Kidney (tissue), 14 donors: ENCODE results near the gene FSD1L. TPM values are rescaled to one million over a fixed set of nuclear protein-coding genes. Genes with fewer than 3 reads are reported as not detected.
"Not testable (repeated sequence)": the region's sequence is repeated elsewhere in the genome, so short reads cannot be mapped to it uniquely, and the experiment has no call there.

Source experiments
- DNase-seq, 5 donors: peaks; one replicate each; pipeline ENCODE4 v3.0.0-alpha.2; 2013 to 2020
- FAIRE-seq: peaks from 2 replicates; lab custom pipeline; 2012; peaks lifted over from hg19 to GRCh38; lab: Jason Lieb, UNC
- H3K27ac ChIP-seq, 2 donors: one replicate each; pipeline ENCODE4 v1.7.0; 2013; ENCODE audit warnings: low read depth in 2 of 2, low read length in 2 of 2, inconsistent platforms in 1 of 2
- H3K27me3 ChIP-seq: one replicate; pipeline ENCODE4 v1.7.1; 2013; ENCODE audit warnings: low read length, inconsistent platforms; ENCODE audit not compliant: control insufficient read depth, insufficient read depth
- H3K36me3 ChIP-seq, 3 donors: one replicate each; pipeline versions ENCODE4 v1.7.0 to v1.7.1; 2013; ENCODE audit warnings: low read length in 3 of 3, control low read depth in 1 of 3, inconsistent platforms in 1 of 3; ENCODE audit not compliant: insufficient read depth in 3 of 3, control insufficient read depth in 2 of 3
- H3K4me1 ChIP-seq, 3 donors: one replicate each; pipeline versions ENCODE4 v1.7.0 to v1.7.1; 2013; ENCODE audit warnings: low read length in 3 of 3, inconsistent platforms in 1 of 3, low read depth in 1 of 3; ENCODE audit not compliant: control insufficient read depth in 2 of 3, insufficient read depth in 2 of 3
- H3K4me3 ChIP-seq, 3 donors: one replicate each; pipeline versions ENCODE4 v1.7.0 to v1.8.1; 2013; ENCODE audit warnings: low read length in 3 of 3, control low read depth in 1 of 3, inconsistent platforms in 1 of 3
- H3K9ac ChIP-seq, 3 donors: one replicate each; pipeline versions ENCODE4 v1.7.0 to v1.7.1; 2013; ENCODE audit warnings: low read length in 3 of 3, control low read depth in 1 of 3, inconsistent platforms in 1 of 3
- H3K9me3 ChIP-seq, 3 donors: one replicate each; pipeline versions ENCODE4 v1.7.0 to v1.7.1; 2013; ENCODE audit warnings: low read length in 3 of 3, control low read depth in 1 of 3, inconsistent platforms in 1 of 3; ENCODE audit not compliant: control insufficient read depth in 2 of 3, insufficient read depth in 1 of 3
- CTCF ChIP-seq: IDR thresholded peaks from 3 replicates; pipeline ENCODE4 v1.5.1; 2012; ENCODE audit warnings: mild to moderate bottlenecking, moderate library complexity, borderline replicate concordance; ENCODE audit not compliant: insufficient read depth; ENCODE audit errors: extremely low read depth
- intact Hi-C: fragments of 100-400 bp; cut with DNase I; formaldehyde crosslinking; loops from one replicate; pipeline ENCODE4 v1.11.1; 2022
- polyA plus RNA-seq: library from polyadenylated mRNA; stranded (reverse); fragments of 350-450 nt; fragmentation: Illumina TruSeq; extraction: RNeasy Lipid Tissue Mini Kit (QIAGEN cat#74804); gene quantifications from one replicate; pipeline ENCODE4 v1.2.3, GENCODE V29; 2014; ENCODE audit warnings: low read depth, low replicate concordance; ENCODE audit not compliant: insufficient read depth
- total RNA-seq: library from RNA; stranded (reverse); fragmentation: NEBNext Ultra II Directional; extraction: Animal tissue kit (Norgen Biotek cat#: 25700); gene quantifications from one replicate; pipeline ENCODE4 v1.2.1, GENCODE V29; 2021
- donor health status: control.
- donor health status: control.
- donor health status: control.
- donor health status: control.
- donor health status: control.
- donor health status: DM: yes; HTN: yes; CAD: no.
- donor health status: Normal renal cell carcinoma (clear cell type).

Gene FSD1L
- total and polyA plus RNA-seq, 2 donors from 2014 or later: 1.4 to 13.2 TPM

DNA sequence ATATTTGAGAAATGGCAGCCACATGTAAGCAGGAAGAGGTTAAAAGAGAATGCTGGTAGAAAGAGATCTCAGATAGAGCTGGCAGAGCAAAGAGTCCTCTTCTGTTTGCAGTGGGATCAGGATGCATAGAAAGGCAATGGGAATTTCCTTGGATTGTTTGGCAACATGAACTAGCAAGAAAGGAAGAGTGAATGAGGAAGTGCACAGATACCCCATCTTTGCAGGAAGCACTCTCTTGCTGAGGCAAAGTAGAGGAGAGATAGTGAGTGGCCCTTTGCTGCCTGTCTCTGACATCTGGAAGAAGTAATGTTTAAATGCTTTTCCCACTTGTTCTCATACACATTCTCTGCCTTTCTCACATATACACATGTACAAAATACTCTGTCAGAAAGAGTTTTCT is 124.6 kb downstream of the FSD1L start:
- Histone ChIP-seq H3K4me3 (no peak overlapping the region), H3K9me3 (peaks cover 0 to 6% (median 0%) of the 10 kb centered on the region in 3 donors), H3K27ac (no peak overlapping the region), H3K36me3 (peaks cover 0 to 2% (median 0%) of the 10 kb centered on the region in 3 donors), H3K9ac (no peak overlapping the region), H3K27me3 (no peaks in the 10 kb centered on the region), H3K4me1 (no peaks in the 10 kb centered on the region)
- no peak for TF ChIP-seq CTCF
- intact Hi-C loops: no loop called here
- FAIRE-seq (no peak), DNase-seq (no peak)

- H3K4me1 ChIP-seq, H3K4me3 ChIP-seq, intact Hi-C loops, H3K27ac ChIP-seq, H3K9ac ChIP-seq, H3K27me3 ChIP-seq, FAIRE-seq, DNase-seq, H3K9me3 ChIP-seq, H3K36me3 ChIP-seq: not testable (repeated sequence)
Observed at GRCh38 chr9:105579952-105580351, 132.1 kb downstream of the FSD1L start.

DNA sequence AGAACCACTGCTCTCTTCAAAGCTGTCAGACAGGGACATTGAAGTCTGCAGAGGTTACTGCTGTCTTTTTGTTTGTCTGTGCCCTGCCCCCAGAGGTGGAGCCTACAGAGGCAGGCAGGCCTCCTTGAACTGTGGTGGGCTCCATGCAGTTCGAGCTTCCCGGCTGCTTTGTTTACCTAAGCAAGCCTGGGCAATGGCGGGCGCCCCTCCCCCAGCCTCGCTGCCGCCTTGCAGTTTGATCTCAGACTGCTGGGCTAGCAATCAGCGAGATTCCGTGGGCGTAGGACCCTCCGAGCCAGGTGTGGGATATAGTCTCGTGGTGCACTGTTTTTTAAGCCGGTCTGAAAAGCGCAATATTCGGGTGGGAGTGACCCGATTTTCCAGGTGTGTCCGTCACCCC is 133.7 kb downstream of the FSD1L start:
- H3K27ac ChIP-seq, H3K4me3 ChIP-seq, DNase-seq, FAIRE-seq, H3K9me3 ChIP-seq, H3K27me3 ChIP-seq, H3K4me1 ChIP-seq, H3K36me3 ChIP-seq, intact Hi-C loops, H3K9ac ChIP-seq: not testable (repeated sequence)

- no peak for TF ChIP-seq CTCF
- DNase-seq (no peak), FAIRE-seq (no peak)
- H3K4me3 ChIP-seq: no peak overlapping the region
- intact Hi-C loops: no loop called here
- H3K36me3 ChIP-seq: peaks cover 0 to 7% (median 2%) of the 10 kb centered on the region in 3 donors
- H3K9me3 ChIP-seq: no peaks in the 10 kb centered on the region
- H3K27me3 ChIP-seq: no peaks in the 10 kb centered on the region
- no peak overlapping the region for H3K27ac ChIP-seq
- no peak overlapping the region for H3K9ac ChIP-seq
- H3K4me1 ChIP-seq: no peaks in the 10 kb centered on the region
Observed at GRCh38 chr9:105593145-105593544, 145.3 kb downstream of the FSD1L start.

Other genes starting within 250 kb of the FSD1L start
- 42.3 TPM for gene SLC44A1, start 203.4 kb upstream of the FSD1L start, total RNA-seq
- 17.4 TPM for gene SLC44A1, start 203.4 kb upstream of the FSD1L start, polyA plus RNA-seq
- 21.4 TPM for gene FKTN, start 110.1 kb downstream of the FSD1L start, total RNA-seq
- 5.9 TPM for gene FKTN, start 110.1 kb downstream of the FSD1L start, polyA plus RNA-seq
- 0.98 TPM for gene TAL2, start 214.4 kb downstream of the FSD1L start, total RNA-seq
- not detected for gene TAL2, start 214.4 kb downstream of the FSD1L start, polyA plus RNA-seq
- gene TMEM38B, start 246.5 kb downstream of the FSD1L start, total RNA-seq: 23.2 TPM
- 12.5 TPM for gene TMEM38B, start 246.5 kb downstream of the FSD1L start, polyA plus RNA-seq